Activated CD4-positive, alpha-beta T cell treated with anti-CD3 and anti-CD28 coated beads, Interleukin-2, amount 10 ng/mL, durations not matched to agents 7 days and 5 days (primary cell): ENCODE data around the gene MRPL38. TPM values are rescaled to one million over a fixed set of nuclear protein-coding genes. Genes with fewer than 3 reads are reported as not detected.

Source experiments
- CTCF ChIA-PET: fragments of 350-600 bp; sonication (Branson Sonifier 250); formaldehyde crosslinking; loops from one replicate; lab custom pipeline; 2021; ENCODE audit warnings: antibody characterized with exemption; lab: Charles Lee
- POLR2A ChIA-PET: fragments of 350-600 bp; sonication (Branson Sonifier 250); formaldehyde crosslinking; loops from one replicate; lab custom pipeline; 2021; ENCODE audit warnings: antibody characterized with exemption; lab: Charles Lee
- DNase-seq: peaks from one replicate; pipeline ENCODE4 v3.0.0-alpha.2; 2020
- H3K27ac Mint-ChIP-seq: one replicate; pipeline ENCODE4 v1.8.0; 2021; ENCODE audit warnings: mild to moderate bottlenecking, moderate library complexity, mixed read lengths
- H3K27me3 Mint-ChIP-seq: one replicate; pipeline ENCODE4 v1.8.0; 2021; ENCODE audit warnings: mixed read lengths
- H3K36me3 Mint-ChIP-seq: one replicate; pipeline ENCODE4 v1.8.0; 2021; ENCODE audit warnings: low read depth, mixed read lengths
- H3K4me1 Mint-ChIP-seq: one replicate; pipeline ENCODE4 v1.8.0; 2021; ENCODE audit warnings: mixed read lengths
- H3K4me3 Mint-ChIP-seq: one replicate; pipeline ENCODE4 v1.8.0; 2021; ENCODE audit warnings: mild to moderate bottlenecking, moderate library complexity, mixed read lengths
- H3K9me3 Mint-ChIP-seq: one replicate; pipeline ENCODE4 v1.8.0; 2021; ENCODE audit warnings: mixed read lengths
- total RNA-seq, 2 experiments: library from RNA; stranded (reverse); gene quantifications; one replicate each; pipeline ENCODE4 v1.2.3, GENCODE V29; 2021

Gene MRPL38
- total RNA-seq, 2 experiments from 2014 or later: 95.9 to 97.5 TPM

GRCh38 chr17:75899767-75900468 lies 4.8 kb downstream of the MRPL38 start:
- Mint-ChIP-seq H3K36me3 (peaks cover 11% of the 10 kb centered on the region), H3K27ac (no peak overlapping the region), H3K9me3 (no peaks in the 10 kb centered on the region), H3K4me3 (no peak overlapping the region), H3K27me3 (no peaks in the 10 kb centered on the region), H3K4me1 (peaks cover 21% of the 10 kb centered on the region)
- CTCF ChIA-PET: interaction anchor here (0.7 to 1.4 kb wide), 5 partner anchors 24 to 146 kb away, joined by 3 read pairs; no protein-coding TSS in a partner anchor
- POLR2A ChIA-PET: no interaction called here
- no peak for DNase-seq

GRCh38 chr17:75899353-75899752 lies 5.3 kb downstream of the MRPL38 start:
- H3K27me3 Mint-ChIP-seq: no peaks in the 10 kb centered on the region
- no peak overlapping the region for H3K27ac Mint-ChIP-seq
- CTCF ChIA-PET: no interaction called here
- peaks cover 23% of the 10 kb centered on the region for H3K4me1 Mint-ChIP-seq
- H3K36me3 Mint-ChIP-seq: peaks cover 11% of the 10 kb centered on the region
- no peak for DNase-seq
- POLR2A ChIA-PET: no interaction called here
- H3K4me3 Mint-ChIP-seq: no peak overlapping the region
- no peaks in the 10 kb centered on the region for H3K9me3 Mint-ChIP-seq

GRCh38 chr17:75898791-75899190 lies 5.9 kb downstream of the MRPL38 start:
- H3K27ac Mint-ChIP-seq: no peak overlapping the region
- H3K9me3 Mint-ChIP-seq: no peaks in the 10 kb centered on the region
- no peaks in the 10 kb centered on the region for H3K27me3 Mint-ChIP-seq
- peaks cover 26% of the 10 kb centered on the region for H3K4me1 Mint-ChIP-seq
- CTCF ChIA-PET: interaction anchor here (0.6 to 4.1 kb wide), 6 partner anchors 20 to 116 kb away, joined by 3 to 17 read pairs (median 4); partner anchors contain the start of genes TRIM47 and WBP2
- H3K4me3 Mint-ChIP-seq: no peak overlapping the region
- POLR2A ChIA-PET: interaction anchor here (0.6 kb wide), 1 partner anchor 105 kb away, joined by 3 read pairs; no protein-coding TSS in a partner anchor
- DNase-seq: no peak
- H3K36me3 Mint-ChIP-seq: peaks cover 11% of the 10 kb centered on the region

- Mint-ChIP-seq H3K27ac (peak overlapping the region; percentile 31), H3K36me3 (peaks cover 11% of the 10 kb centered on the region)
- POLR2A ChIA-PET: interaction anchor here (0.6 kb wide), 1 partner anchor 104 kb away, joined by 3 read pairs; no protein-coding TSS in a partner anchor
Observed at GRCh38 chr17:75898065-75898464, 6.6 kb downstream of the MRPL38 start.

GRCh38 chr17:75897160-75898019 lies 7.3 kb downstream of the MRPL38 start:
- Mint-ChIP-seq H3K4me3 (peak overlapping the region; percentile 59), H3K36me3 (peaks cover 11% of the 10 kb centered on the region), H3K27me3 (no peaks in the 10 kb centered on the region), H3K4me1 (peaks cover 25% of the 10 kb centered on the region), H3K27ac (peak overlapping the region; percentile 78), H3K9me3 (no peaks in the 10 kb centered on the region)
- no peak for DNase-seq
- ChIA-PET CTCF (interaction anchor here (0.7 to 4.1 kb wide), 9 partner anchors 10 to 131 kb away, joined by 3 to 17 read pairs (median 3); partner anchors contain the start of genes TRIM47 and WBP2), POLR2A (interaction anchor here (0.8 to 1.1 kb wide), 2 partner anchors 53 to 64 kb away, joined by 3 read pairs; partner anchors contain the start of gene UNC13D)

More at GRCh38 chr17:75898065-75898464, 6.6 kb downstream of the MRPL38 start:
- no peaks in the 10 kb centered on the region for H3K9me3 Mint-ChIP-seq
- H3K27me3 Mint-ChIP-seq: no peaks in the 10 kb centered on the region
- CTCF ChIA-PET: interaction anchor here (0.7 to 4.1 kb wide), 4 partner anchors 20 to 43 kb away, joined by 3 to 17 read pairs (median 6); partner anchors contain the start of genes TRIM47 and WBP2
- no peak for DNase-seq
- peak overlapping the region; percentile 59 for H3K4me3 Mint-ChIP-seq
- peaks cover 25% of the 10 kb centered on the region for H3K4me1 Mint-ChIP-seq

GRCh38 chr17:75896415-75897159 lies 8.1 kb downstream of the MRPL38 start, which contains the start of gene TRIM65:
TRIM65 (minus strand) TSS chr17:75896951; CDS start chr17:75896937, 14 bp downstream.
- H3K36me3 Mint-ChIP-seq: peaks cover 9% of the 10 kb centered on the region
- no peaks in the 10 kb centered on the region for H3K27me3 Mint-ChIP-seq
- peak within 1 kb of the TSS; percentile 74 for H3K4me3 Mint-ChIP-seq
- POLR2A ChIA-PET: interaction anchor here (0.7 to 1.1 kb wide), 3 partner anchors 53 to 67 kb away, joined by 3 read pairs; partner anchors contain the start of gene UNC13D
- CTCF ChIA-PET: interaction anchor here (0.5 to 4.1 kb wide), 23 partner anchors 9 to 501 kb away, joined by 3 to 17 read pairs (median 4); partner anchors contain the start of genes TRIM47 and WBP2
- DNase-seq: peak; percentile 69
- H3K4me1 Mint-ChIP-seq: peaks cover 25% of the 10 kb centered on the region
- peak within 1 kb of the TSS; percentile 88 for H3K27ac Mint-ChIP-seq
- H3K9me3 Mint-ChIP-seq: no peaks in the 10 kb centered on the region

GRCh38 chr17:75895370-75896155 lies 9.1 kb downstream of the MRPL38 start:
- H3K36me3 Mint-ChIP-seq: peaks cover 9% of the 10 kb centered on the region
- no peaks in the 10 kb centered on the region for H3K27me3 Mint-ChIP-seq
- ChIA-PET CTCF (interaction anchor here (0.8 to 4.1 kb wide), 18 partner anchors 9 to 502 kb away, joined by 3 to 17 read pairs (median 4); partner anchors contain the start of genes TRIM47 and WBP2), POLR2A (interaction anchor here (0.7 kb wide), 1 partner anchor 66 kb away, joined by 3 read pairs; no protein-coding TSS in a partner anchor)
- peaks cover 25% of the 10 kb centered on the region for H3K4me1 Mint-ChIP-seq
- H3K9me3 Mint-ChIP-seq: no peaks in the 10 kb centered on the region
- peak overlapping the region; percentile 74 for H3K4me3 Mint-ChIP-seq
- peak overlapping the region; percentile 88 for H3K27ac Mint-ChIP-seq
- no peak for DNase-seq

GRCh38 chr17:75894049-75894733 lies 10.5 kb downstream of the MRPL38 start:
- Mint-ChIP-seq H3K4me3 (peak overlapping the region; percentile 20), H3K4me1 (peaks cover 25% of the 10 kb centered on the region), H3K36me3 (peaks cover 9% of the 10 kb centered on the region), H3K27me3 (no peaks in the 10 kb centered on the region), H3K27ac (peak overlapping the region; percentile 66), H3K9me3 (no peaks in the 10 kb centered on the region)
- CTCF ChIA-PET: interaction anchor here (1.2 to 1.9 kb wide), 3 partner anchors 11 to 17 kb away, joined by 5 to 7 read pairs (median 5); no protein-coding TSS in a partner anchor
- POLR2A ChIA-PET: no interaction called here
- DNase-seq: no peak

GRCh38 chr17:75893305-75894048 lies 11.2 kb downstream of the MRPL38 start:
- no peak overlapping the region for H3K4me3 Mint-ChIP-seq
- H3K27ac Mint-ChIP-seq: peak overlapping the region; percentile 22

More at GRCh38 chr17:75893305-75894048, 11.2 kb downstream of the MRPL38 start:
- H3K36me3 Mint-ChIP-seq: peaks cover 7% of the 10 kb centered on the region
- ChIA-PET CTCF (interaction anchor here (0.8 to 1.7 kb wide), 3 partner anchors 14 to 405 kb away, joined by 3 to 5 read pairs (median 5); no protein-coding TSS in a partner anchor), POLR2A (no interaction called here)
- H3K9me3 Mint-ChIP-seq: no peaks in the 10 kb centered on the region
- H3K27me3 Mint-ChIP-seq: no peaks in the 10 kb centered on the region
- DNase-seq: no peak
- peaks cover 25% of the 10 kb centered on the region for H3K4me1 Mint-ChIP-seq
